Daoy (cell line): ENCODE results near the gene IFI27L2. TPM values are rescaled to one million over a fixed set of nuclear protein-coding genes. Genes with fewer than 3 reads are reported as not detected.
"Not testable (repeated sequence)": the region's sequence is repeated elsewhere in the genome, so short reads cannot be mapped to it uniquely, and the experiment has no call there.

Experiments used
- DNase-seq: peaks from one replicate; pipeline ENCODE4 v3.0.0-alpha.2; 2015; ENCODE audit warnings: low read depth
- total RNA-seq: library from RNA; depleted of rRNA; stranded (reverse); fragments of >200 nt; shearing (Covaris generic); gene quantifications from 2 replicates; pipeline ENCODE4 v1.2.3, GENCODE V29; 2014; rRNA removed

IFI27L2 gene
- total RNA-seq: 68.5 and 99.1 TPM in 2 replicates

DNA sequence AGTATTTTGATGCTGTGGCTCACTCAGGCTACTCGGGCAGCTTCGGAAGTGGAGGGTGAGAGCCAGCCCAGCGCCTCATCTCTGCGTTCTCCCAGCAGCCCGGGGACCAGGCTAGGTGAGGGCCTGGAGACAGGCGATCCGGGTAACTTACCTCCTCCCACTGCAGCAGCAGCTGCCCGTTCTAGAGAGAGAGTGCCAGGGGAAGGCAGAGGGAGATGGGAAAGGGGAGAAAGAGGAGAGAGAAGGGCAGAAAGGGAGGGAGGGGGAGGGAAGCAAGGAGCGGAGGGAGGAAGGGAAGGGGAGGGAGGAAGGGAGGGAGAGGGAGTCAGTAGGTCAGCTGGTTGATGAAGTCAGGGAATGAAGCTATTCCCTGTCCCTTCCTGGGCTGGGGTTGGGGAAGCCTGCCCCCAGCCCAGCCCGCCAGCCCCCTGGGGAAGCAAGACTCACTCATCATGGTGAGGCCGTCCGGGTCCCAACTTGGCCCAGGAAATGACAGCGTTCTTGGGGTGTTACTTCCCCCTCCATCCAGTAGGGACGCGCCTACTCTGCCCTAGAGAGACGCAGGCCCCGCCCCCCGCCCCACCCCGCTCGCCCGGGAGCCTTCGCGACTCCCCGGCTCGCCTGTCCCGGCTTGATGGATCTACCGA lies at the start of gene IFI27L2:
Gene IFI27L2, minus strand, starts transcription at position 494 of the 647 bp plus-strand sequence. Its CDS starts 40 bp downstream, at position 454.
- DNase-seq: peak; percentile 92

GRCh38 chr14:94177806-94178205 lies 48.4 kb upstream of the IFI27L2 start:
- DNase-seq: no peak

GRCh38 chr14:94176808-94177207 lies 47.4 kb upstream of the IFI27L2 start:
- no peak for DNase-seq

DNA sequence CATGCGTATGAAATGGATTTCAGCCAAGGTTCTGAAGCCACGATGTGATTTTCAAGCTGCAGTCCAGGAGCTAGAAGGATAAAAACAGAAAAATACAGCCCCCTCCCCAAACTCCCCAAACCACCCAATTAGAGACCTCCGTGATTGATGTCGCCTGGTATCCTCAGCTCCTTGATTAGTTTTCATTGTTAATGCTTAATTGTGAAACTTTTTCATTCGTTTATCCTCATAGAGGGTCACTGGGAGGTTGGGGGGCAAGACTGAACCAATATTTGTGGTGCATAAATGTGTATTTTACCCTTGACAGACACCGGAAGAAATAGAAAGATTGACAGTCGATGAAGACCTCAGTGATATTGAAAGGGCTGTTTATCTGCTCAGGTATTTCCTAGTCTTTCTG lies 46.3 kb upstream of the IFI27L2 start:
- no peak for DNase-seq

DNA sequence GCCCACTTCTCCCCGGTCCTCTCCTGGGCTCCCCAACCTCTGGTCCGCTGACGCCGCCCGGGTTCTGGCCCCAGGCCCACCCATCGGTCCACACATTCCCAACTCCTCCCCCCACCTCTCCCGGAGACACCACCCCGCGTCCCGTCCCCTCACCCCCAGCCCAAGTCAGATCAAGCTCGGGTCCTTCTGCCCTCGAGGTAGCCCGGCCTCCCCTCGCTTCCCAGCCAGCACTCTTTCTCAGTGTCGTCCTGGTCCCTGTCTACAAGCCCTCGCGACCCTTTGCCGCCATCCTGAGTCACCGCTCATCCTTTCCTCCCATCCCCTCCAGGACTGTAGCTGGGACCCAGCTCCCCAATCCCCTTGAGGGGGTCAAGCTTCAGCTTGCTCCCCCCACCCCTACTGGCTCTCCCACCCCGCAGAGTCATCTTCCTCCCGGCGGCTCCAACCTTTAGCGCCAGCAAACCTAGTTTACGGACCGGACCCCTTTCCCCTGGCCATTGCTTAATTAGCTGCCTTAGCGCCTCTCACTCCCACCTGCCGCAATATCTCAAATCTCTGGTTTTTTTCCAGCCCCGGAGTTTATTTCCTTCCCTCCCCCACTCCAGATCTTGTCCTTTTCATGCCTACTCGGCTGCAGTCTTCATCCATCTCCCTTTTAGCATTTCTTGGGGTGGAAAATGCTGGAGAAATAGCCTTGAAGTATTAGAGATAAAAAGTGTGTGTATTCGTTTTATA lies 45.8 kb upstream of the IFI27L2 start:
- DNase-seq: peak; percentile 50

DNA sequence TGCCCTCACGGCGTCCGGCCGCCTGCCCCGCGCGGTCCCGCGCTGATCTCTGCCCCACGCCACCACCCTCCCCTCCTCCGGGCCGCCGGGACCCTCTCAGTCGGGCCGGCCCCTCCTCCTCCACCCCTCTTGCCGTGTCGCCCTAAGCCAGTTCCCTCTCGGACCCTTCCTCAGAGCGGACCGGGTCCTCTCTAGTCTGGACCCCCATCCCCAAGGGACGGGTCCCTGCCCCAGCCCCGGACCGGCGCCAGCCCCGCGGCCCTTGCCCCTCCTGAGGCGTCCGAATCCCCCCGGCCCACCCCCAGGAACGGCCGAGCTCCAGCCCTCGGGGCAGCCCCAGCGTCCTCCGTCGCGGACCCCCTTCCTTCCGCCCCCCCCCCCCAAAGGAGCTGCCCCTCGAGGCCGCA lies 45.2 kb upstream of the IFI27L2 start:
- DNase-seq: no peak

GRCh38 chr14:94173885-94174603 lies 44.6 kb upstream of the IFI27L2 start, which contains the start of gene PPP4R4:
PPP4R4 (plus strand) TSS chr14:94174322; CDS start chr14:94174466, 144 bp downstream.
- DNase-seq: peak; percentile 97

DNA sequence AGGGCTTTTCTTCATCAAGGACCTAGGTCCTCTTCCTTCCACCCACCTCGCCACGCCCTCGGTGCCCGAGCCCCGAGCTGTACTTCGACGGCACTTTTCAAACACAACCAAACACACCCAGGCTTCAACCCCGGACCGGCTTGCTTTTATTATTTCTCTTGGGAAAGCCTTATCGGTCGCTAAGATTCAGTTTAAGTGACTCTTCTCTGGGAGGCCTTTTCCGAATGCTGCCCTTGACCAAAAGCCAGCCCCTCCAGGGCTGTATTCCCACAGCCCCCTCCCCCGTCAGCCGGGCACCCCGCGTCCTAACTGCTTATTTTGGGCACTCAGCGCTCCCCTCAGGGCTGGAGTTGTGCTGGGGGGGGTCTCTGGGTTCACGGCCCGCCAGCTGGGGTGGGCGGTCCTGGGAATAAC lies 44.1 kb upstream of the IFI27L2 start:
- DNase-seq: peak; percentile 28

DNA sequence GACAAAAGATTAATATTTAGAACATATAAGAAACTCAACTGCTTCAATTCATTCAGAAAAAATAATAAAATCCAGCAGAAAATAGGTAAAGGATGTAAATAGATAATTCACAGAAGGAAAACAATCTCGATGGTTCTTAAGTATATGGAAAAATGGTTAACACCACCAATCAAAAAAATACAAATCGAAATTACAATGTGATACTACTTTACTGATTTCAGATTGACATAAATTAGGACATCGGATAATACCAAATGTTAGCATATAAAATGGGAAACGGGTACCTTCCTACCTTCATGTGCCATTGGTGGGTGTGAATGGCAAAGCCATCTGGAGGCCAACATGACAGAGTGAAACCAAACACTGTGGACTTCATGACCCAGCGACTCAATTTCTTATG lies 43.1 kb upstream of the IFI27L2 start:
- no peak for DNase-seq

DNA sequence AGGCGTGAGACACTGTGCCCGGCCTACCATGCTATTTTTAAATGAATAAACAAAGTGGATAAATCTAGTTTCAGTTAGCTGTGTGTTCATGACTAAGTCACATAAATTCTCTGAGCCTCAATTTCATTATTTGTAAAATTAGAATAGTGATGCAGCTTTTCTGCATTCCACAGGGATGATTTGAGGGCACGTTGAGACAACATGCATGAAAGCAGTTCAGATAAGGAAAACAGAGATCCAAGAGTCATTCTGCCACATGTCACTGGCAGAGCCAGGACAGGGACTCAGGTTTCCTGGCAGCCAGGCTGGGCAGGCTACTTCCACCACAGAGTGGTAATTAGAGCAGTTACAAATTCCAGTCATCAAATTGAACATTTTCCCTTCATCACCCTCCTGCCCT lies 41.8 kb upstream of the IFI27L2 start:
- DNase-seq: peak; percentile 23

DNA sequence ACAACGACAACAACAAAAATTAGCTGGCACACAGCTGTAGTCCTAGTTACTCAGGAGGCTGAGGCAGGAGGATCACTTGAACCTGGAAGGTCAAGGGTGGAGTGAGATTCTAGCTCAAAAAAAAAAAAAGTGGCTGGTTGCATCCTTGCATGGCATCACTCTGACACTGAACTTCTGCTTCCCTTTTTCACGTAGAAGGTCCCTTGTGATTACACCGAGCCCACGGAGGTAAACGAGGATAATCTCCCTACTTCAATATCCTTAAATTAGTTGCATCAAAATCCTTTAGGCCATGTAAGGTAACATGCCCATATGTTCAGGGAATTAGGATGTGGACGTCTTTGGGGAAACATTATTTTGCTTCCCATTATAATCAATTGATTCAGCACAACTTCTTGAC lies 40.7 kb upstream of the IFI27L2 start:
- DNase-seq: no peak

GRCh38 chr14:94165744-94166143 lies 36.3 kb upstream of the IFI27L2 start:
- no peak for DNase-seq

GRCh38 chr14:94164685-94165431 lies 35.5 kb upstream of the IFI27L2 start:
- DNase-seq: no peak

DNA sequence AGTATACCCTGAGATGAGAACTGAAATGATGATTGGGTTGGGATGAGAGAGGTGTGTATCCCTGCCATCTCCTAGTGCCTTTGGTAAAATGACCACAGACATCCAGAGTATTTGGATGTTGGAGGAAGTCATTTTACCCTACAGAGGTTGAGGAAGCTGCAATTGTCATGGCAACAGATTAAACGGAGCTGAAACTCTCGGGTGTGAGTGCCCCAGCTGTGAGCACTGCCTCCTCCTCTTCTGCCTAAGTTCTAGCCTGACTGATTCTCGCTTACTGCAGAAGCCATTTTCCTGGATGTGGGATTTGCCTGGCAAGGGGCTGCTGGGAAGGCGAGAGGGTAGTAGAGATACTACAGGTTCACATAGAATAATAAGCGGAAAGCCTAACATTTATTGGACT lies 34.4 kb upstream of the IFI27L2 start:
- DNase-seq: no peak

DNA sequence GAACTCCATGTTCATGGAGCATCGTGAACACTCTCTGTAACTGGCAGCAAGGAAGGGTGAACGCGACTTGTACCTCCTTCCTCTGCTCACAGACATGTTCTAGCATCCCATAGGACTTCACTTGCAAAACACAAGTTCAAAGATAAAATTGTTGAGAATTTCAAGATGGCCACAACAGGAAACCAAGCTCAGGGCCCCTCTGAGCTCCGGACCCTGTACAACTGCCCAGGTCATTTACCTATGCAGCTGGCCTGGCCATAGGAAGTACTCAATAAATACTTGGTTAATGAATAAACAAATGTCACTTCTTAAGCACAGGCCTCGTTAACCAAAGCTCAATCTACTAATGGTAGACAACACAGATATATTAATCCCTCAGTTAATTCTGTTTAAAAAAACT lies 33.1 kb upstream of the IFI27L2 start:
- DNase-seq: no peak

GRCh38 chr14:94161981-94162380 lies 32.6 kb upstream of the IFI27L2 start:
- no peak for DNase-seq

GRCh38 chr14:94161058-94161457 lies 31.7 kb upstream of the IFI27L2 start:
- DNase-seq: no peak

DNA sequence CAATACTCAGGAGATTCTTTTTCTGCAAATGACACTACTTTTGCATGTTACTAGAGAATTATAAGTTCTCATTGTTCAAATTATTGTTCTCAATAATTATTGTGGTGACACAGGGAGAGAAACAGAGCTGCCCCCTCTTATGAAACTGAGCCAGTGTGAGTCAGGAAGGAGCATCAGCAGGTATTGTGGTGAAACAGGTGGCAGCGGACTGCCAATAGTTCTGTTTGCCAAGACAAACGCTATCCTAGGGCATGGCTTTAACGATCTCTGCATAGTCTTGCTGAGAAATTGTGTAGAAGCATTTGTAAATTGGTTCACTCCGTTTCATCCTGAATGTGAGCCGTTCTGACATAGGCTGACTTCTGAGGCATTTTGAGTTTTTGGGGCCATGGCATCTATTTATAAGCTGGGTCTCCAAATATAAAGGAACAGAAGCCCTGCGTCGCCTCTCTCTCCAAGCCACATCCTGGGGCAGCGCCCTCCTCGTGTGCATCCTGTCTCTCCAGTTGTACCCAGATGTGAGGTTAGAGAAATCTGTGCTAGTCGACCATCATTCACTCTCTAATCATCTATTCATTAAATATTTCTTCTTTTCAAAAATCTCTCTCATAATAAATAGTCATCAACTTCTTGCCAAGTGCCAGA lies 29.0 kb upstream of the IFI27L2 start:
- no peak for DNase-seq

- no peak for DNase-seq
These were observed 27.8 kb upstream of the IFI27L2 start for GRCh38 chr14:94157197-94157596.

DNA sequence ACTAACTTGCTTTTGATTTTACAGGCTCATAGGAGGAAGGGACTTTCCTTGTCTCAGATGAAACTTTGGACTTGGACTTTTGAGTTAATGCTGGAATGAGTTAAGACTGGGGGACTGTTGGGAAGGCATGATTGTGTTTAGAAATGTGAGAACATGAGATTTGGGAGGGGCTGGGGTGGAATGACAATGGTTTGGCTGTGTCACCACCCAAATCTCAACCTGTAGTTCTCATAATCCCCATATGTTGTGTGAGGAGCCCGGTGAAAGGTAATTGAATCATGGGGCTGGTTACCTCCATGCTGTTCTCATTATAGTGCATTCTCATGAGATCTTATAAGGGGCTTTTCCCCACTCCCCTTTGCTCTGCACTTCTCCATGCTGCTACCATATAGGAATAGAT lies 26.7 kb upstream of the IFI27L2 start:
- DNase-seq: not testable (repeated sequence)

- DNase-seq: no peak
These were observed 24.4 kb upstream of the IFI27L2 start for GRCh38 chr14:94153750-94154342.
